Ishikawa (cell line): ENCODE results near the gene ASXL1.

Experiments
- CEBPB ChIP-seq: IDR thresholded peaks from 2 replicates; pipeline ENCODE4 v1.6.1; 2012
- CREB1 ChIP-seq: IDR thresholded peaks from 2 replicates; pipeline ENCODE4 v1.6.1; 2012; ENCODE audit warnings: low read depth
- EGR1 ChIP-seq: IDR thresholded peaks from 2 replicates; pipeline ENCODE4 v1.6.1; 2012
- EP300 ChIP-seq: IDR thresholded peaks from 2 replicates; pipeline ENCODE4 v1.6.1; 2012; ENCODE audit warnings: borderline replicate concordance
- FOXM1 ChIP-seq: IDR thresholded peaks from 2 replicates; pipeline ENCODE4 v1.6.1; 2012; ENCODE audit warnings: low read depth, borderline replicate concordance
- NFIC ChIP-seq: IDR thresholded peaks from 2 replicates; pipeline ENCODE4 v1.6.1; 2012
- RAD21 ChIP-seq: IDR thresholded peaks from 2 replicates; pipeline ENCODE4 v1.6.1; 2012; ENCODE audit warnings: low read depth
- TAF1 ChIP-seq: IDR thresholded peaks from 2 replicates; pipeline ENCODE4 v1.6.1; 2012; ENCODE audit warnings: low read depth, mild to moderate bottlenecking
- TCF12 ChIP-seq: IDR thresholded peaks from 2 replicates; pipeline ENCODE4 v1.6.1; 2012; ENCODE audit warnings: low read depth
- TEAD4 ChIP-seq: IDR thresholded peaks from 2 replicates; pipeline ENCODE4 v1.6.1; 2012
- YY1 ChIP-seq: IDR thresholded peaks from 2 replicates; pipeline ENCODE4 v1.6.1; 2012; ENCODE audit warnings: low read depth
- ZBTB7A ChIP-seq: IDR thresholded peaks from 2 replicates; pipeline ENCODE4 v1.6.1; 2012; ENCODE audit warnings: low read depth
- TF ChIP-seq, protein P1 (sequence below): IDR thresholded peaks from 2 replicates; pipeline ENCODE4 v1.6.1; 2012
- TF ChIP-seq, protein P2 (sequence below): IDR thresholded peaks from 2 replicates; pipeline ENCODE4 v1.6.1; 2012; ENCODE audit warnings: low read depth, mild to moderate bottlenecking
- TF ChIP-seq, protein P3 (sequence below): IDR thresholded peaks from 2 replicates; pipeline ENCODE4 v1.6.1; 2012

Gene ASXL1

GRCh38 chr20:32386091-32386490 is 28.0 kb downstream of the ASXL1 start:
- TF ChIP-seq FOXM1, result no peak
- TF ChIP-seq TCF12, result no peak
- no peak for TF ChIP-seq CEBPB
- TF ChIP-seq NFIC, result no peak
- no peak for TF ChIP-seq YY1

GRCh38 chr20:32387252-32387651 is 29.1 kb downstream of the ASXL1 start:
- TF ChIP-seq, protein P1, sequence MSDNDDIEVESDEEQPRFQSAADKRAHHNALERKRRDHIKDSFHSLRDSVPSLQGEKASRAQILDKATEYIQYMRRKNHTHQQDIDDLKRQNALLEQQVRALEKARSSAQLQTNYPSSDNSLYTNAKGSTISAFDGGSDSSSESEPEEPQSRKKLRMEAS, result no peak
- TF ChIP-seq ZBTB7A, result no peak
- TF ChIP-seq EGR1, result no peak
- TF ChIP-seq EP300, result no peak
- TF ChIP-seq, protein P2, sequence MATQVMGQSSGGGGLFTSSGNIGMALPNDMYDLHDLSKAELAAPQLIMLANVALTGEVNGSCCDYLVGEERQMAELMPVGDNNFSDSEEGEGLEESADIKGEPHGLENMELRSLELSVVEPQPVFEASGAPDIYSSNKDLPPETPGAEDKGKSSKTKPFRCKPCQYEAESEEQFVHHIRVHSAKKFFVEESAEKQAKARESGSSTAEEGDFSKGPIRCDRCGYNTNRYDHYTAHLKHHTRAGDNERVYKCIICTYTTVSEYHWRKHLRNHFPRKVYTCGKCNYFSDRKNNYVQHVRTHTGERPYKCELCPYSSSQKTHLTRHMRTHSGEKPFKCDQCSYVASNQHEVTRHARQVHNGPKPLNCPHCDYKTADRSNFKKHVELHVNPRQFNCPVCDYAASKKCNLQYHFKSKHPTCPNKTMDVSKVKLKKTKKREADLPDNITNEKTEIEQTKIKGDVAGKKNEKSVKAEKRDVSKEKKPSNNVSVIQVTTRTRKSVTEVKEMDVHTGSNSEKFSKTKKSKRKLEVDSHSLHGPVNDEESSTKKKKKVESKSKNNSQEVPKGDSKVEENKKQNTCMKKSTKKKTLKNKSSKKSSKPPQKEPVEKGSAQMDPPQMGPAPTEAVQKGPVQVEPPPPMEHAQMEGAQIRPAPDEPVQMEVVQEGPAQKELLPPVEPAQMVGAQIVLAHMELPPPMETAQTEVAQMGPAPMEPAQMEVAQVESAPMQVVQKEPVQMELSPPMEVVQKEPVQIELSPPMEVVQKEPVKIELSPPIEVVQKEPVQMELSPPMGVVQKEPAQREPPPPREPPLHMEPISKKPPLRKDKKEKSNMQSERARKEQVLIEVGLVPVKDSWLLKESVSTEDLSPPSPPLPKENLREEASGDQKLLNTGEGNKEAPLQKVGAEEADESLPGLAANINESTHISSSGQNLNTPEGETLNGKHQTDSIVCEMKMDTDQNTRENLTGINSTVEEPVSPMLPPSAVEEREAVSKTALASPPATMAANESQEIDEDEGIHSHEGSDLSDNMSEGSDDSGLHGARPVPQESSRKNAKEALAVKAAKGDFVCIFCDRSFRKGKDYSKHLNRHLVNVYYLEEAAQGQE, result no peak
- TF ChIP-seq TEAD4, result no peak
- TF ChIP-seq TCF12, result no peak
- no peak for TF ChIP-seq FOXM1
- TF ChIP-seq CREB1, result no peak
- TF ChIP-seq, protein P3, sequence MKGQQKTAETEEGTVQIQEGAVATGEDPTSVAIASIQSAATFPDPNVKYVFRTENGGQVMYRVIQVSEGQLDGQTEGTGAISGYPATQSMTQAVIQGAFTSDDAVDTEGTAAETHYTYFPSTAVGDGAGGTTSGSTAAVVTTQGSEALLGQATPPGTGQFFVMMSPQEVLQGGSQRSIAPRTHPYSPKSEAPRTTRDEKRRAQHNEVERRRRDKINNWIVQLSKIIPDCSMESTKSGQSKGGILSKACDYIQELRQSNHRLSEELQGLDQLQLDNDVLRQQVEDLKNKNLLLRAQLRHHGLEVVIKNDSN, result no peak
- no peak for TF ChIP-seq TAF1
- no peak for TF ChIP-seq NFIC
- no peak for TF ChIP-seq RAD21
- TF ChIP-seq CEBPB, result no peak

DNA sequence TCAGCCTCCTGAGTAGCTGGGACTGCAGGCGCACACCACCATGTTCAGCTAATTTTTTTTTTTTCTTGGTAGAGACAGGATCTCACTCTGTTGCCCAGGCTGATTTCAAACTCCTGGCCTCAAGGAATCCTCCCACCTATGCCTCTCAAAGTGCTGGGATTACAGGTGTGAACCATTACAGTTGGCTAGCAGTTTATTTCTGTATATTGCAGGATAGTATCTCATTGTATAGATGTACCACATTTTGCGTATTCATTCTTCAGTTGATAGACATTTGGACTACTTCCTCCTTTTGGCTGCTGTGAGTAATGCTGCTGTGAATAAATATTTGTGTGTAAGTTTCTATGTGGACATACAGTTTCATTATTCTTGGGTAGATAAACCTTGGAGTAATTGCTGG is 32.9 kb downstream of the ASXL1 start:
- TF ChIP-seq EGR1 (no peak), FOXM1 (no peak), YY1 (no peak), RAD21 (no peak), TCF12 (no peak), TEAD4 (no peak), CEBPB (no peak), CREB1 (no peak)
- TF ChIP-seq, protein P1, result no peak
- TF ChIP-seq, protein P2, result no peak
- TF ChIP-seq, protein P3, result no peak

DNA sequence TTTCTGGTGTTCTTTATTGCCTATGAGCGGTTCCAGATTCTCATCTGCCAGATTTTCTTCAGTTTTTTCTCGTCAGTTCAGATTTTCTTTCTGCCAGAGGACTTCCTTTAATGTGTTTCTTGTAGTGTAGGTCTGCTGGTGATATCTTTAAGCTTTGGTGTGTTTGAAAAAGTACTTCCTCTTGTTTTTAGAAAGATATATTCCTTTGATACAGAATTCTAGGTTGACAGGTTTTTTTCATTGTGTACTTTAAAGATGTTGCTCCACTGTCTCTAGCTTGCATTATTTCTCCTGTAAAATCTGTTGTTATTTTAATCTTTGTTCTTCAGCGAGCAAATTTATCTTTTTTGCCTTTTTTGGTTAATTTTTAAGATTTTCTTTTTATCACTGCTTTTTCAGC is 36.9 kb downstream of the ASXL1 start:
- no peak for TF ChIP-seq EGR1
- TF ChIP-seq ZBTB7A, result no peak
- no peak for TF ChIP-seq EP300
- no peak for TF ChIP-seq TCF12
- TF ChIP-seq TEAD4, result no peak
- TF ChIP-seq NFIC, result no peak
- TF ChIP-seq YY1, result no peak
- TF ChIP-seq CEBPB, result no peak
- TF ChIP-seq, protein P2, result no peak
- TF ChIP-seq, protein P3, result no peak
- no peak for TF ChIP-seq RAD21
- no peak for TF ChIP-seq CREB1
- TF ChIP-seq FOXM1, result no peak
- TF ChIP-seq, protein P1, result no peak
- no peak for TF ChIP-seq TAF1
